ENCODE results near the gene POLN. TPM values are rescaled to one million over a fixed set of nuclear protein-coding genes. Genes with fewer than 3 reads are reported as not detected.

Gene POLN
- total RNA-seq, 2 donors from 2014 or later: 3.8 to 15.2 TPM

DNA sequence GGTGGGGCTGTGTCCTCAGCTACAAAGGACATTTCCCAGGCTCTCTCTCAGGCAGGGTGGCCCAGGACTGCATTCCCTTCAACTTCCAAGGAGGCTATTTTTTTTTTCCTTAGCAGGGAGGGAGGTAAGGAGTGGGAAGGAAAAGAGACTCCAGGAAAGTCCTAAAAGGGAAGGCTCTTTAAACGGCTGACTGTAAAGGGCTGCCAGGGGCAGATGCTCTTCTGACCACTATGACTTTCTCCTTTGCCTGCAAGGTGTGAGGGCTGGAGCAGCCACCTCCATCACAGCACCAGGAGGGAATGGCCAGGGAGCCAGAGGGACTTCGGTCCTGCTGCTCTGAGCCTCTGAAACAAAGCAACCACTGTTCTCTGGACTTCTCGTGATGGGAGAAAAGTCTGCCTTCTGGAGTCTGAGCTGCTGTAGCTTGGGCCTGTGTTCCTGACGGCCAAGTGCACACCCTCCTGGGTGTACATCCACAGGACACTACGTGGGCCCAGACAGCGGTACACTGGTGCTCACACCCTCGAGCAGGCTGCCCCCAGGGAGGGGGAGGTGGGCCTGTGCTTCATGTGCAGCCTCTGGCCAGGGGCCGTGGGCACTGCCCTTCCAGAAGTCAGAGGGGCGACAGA lies 164.9 kb downstream of the POLN start:
- no peaks in the 10 kb centered on the region for H3K36me3 ChIP-seq
- no peaks in the 10 kb centered on the region for H3K9me3 ChIP-seq
- TF ChIP-seq POLR2AphosphoS5 (IDR thresholded peaks at IDR 0.05) (no peak), POLR2A (IDR thresholded peaks at IDR 0.05) (no peak)
- TF ChIP-seq, protein P1, sequence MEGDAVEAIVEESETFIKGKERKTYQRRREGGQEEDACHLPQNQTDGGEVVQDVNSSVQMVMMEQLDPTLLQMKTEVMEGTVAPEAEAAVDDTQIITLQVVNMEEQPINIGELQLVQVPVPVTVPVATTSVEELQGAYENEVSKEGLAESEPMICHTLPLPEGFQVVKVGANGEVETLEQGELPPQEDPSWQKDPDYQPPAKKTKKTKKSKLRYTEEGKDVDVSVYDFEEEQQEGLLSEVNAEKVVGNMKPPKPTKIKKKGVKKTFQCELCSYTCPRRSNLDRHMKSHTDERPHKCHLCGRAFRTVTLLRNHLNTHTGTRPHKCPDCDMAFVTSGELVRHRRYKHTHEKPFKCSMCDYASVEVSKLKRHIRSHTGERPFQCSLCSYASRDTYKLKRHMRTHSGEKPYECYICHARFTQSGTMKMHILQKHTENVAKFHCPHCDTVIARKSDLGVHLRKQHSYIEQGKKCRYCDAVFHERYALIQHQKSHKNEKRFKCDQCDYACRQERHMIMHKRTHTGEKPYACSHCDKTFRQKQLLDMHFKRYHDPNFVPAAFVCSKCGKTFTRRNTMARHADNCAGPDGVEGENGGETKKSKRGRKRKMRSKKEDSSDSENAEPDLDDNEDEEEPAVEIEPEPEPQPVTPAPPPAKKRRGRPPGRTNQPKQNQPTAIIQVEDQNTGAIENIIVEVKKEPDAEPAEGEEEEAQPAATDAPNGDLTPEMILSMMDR (IDR thresholded peaks at IDR 0.05): no peak
- DNase-seq (ENCODE audit: low spot score): no peak
- no peak overlapping the region for H3K27ac ChIP-seq
- no peak overlapping the region for H3K4me3 ChIP-seq
- H3K27me3 ChIP-seq (replicated peaks; ENCODE audit: insufficient read depth): no peaks in the 10 kb centered on the region
- H3K4me1 ChIP-seq (replicated peaks): no peaks in the 10 kb centered on the region
- intact Hi-C loops (cut with DNase I): no loop called here
- WGBS: 76% methylated on average over 8 of the region's 9 CpGs

- TF ChIP-seq POLR2AphosphoS5 (IDR thresholded peaks at IDR 0.05) (no peak), POLR2A (IDR thresholded peaks at IDR 0.05) (no peak)
- TF ChIP-seq, protein P1 (IDR thresholded peaks at IDR 0.05): no peak
- H3K4me1 ChIP-seq (replicated peaks): no peaks in the 10 kb centered on the region
- WGBS: 93% methylated on average over 27 of the region's 31 CpGs
- no peaks in the 10 kb centered on the region for H3K9me3 ChIP-seq
- no peak for DNase-seq (ENCODE audit: low spot score)
- no peak overlapping the region for H3K27ac ChIP-seq
- intact Hi-C loops (cut with DNase I): no loop called here
- no peaks in the 10 kb centered on the region for H3K27me3 ChIP-seq (replicated peaks; ENCODE audit: insufficient read depth)
- no peak overlapping the region for H3K4me3 ChIP-seq
- H3K36me3 ChIP-seq: no peaks in the 10 kb centered on the region
Measured at GRCh38 chr4:2075987-2076907, 165.7 kb downstream of the POLN start.

DNA sequence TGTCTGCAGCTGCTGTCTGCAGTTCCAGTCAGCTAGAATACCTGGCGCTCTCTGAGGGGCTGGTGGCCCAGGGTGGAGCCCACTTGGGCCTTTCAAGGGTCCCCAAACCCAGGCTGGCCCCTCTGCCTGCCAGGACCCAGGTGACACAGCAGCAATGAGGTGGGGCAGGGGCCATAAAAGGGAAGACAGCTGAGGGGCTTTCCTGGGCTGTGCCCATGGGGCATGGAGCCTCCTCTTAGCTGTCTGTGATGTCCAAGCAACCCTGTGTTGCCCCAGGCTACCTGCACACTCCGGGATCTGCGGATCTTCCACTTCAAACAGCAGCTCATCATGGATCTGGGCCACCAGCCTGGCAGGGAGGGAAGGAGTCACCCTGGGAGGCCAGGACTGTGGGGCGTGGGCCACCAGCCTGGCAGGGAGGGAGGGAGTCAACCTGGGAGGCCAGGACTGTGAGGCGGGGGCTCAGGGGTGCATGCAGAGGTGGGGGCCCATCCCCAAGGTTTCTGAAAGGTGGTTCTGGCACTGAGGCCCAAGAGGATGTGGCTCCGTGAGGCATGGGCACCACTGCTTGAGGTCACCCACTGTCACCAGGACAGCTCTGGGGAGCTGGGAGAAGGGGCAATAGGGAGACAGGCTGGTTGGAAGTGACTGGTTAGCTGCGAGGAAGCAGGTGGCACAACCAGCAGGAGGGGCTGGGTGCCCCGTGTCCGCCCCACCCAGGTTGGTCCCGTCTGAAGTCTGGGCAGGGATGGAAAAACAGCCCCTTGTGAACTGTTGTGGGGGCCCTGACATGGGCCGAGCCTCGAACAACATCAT lies 166.5 kb downstream of the POLN start:
- intact Hi-C loops (cut with DNase I): no loop called here
- no peaks in the 10 kb centered on the region for H3K4me1 ChIP-seq (replicated peaks)
- no peak for DNase-seq (ENCODE audit: low spot score)

GRCh38 chr4:2074588-2074987 lies 167.3 kb downstream of the POLN start:
- H3K9me3 ChIP-seq: no peaks in the 10 kb centered on the region
- H3K36me3 ChIP-seq: no peaks in the 10 kb centered on the region
- WGBS: 85% methylated on average over 11 of the region's 11 CpGs
- no peaks in the 10 kb centered on the region for H3K4me1 ChIP-seq (replicated peaks)
- H3K27me3 ChIP-seq (replicated peaks; ENCODE audit: insufficient read depth): no peaks in the 10 kb centered on the region
- no peak overlapping the region for H3K27ac ChIP-seq
- DNase-seq (ENCODE audit: low spot score): no peak
- TF ChIP-seq, protein P1 (IDR thresholded peaks at IDR 0.05): no peak
- TF ChIP-seq POLR2AphosphoS5 (IDR thresholded peaks at IDR 0.05) (no peak), POLR2A (IDR thresholded peaks at IDR 0.05) (no peak)
- no peak overlapping the region for H3K4me3 ChIP-seq
- intact Hi-C loops (cut with DNase I): no loop called here

More for the DNA sequence above, 166.5 kb downstream of the POLN start:
- H3K27ac ChIP-seq: no peak overlapping the region
- no peaks in the 10 kb centered on the region for H3K36me3 ChIP-seq
- WGBS: 84% methylated on average over 10 of the region's 12 CpGs
- no peaks in the 10 kb centered on the region for H3K27me3 ChIP-seq (replicated peaks; ENCODE audit: insufficient read depth)
- no peaks in the 10 kb centered on the region for H3K9me3 ChIP-seq
- TF ChIP-seq, protein P1 (IDR thresholded peaks at IDR 0.05): no peak
- TF ChIP-seq POLR2A (IDR thresholded peaks at IDR 0.05) (no peak), POLR2AphosphoS5 (IDR thresholded peaks at IDR 0.05) (no peak)
- no peak overlapping the region for H3K4me3 ChIP-seq
